DLD1 (cell line): ENCODE measurements around the gene VPS26A.

Source experiments
- in situ Hi-C: cut with HindIII; loops from 2 replicates; pipeline ENCODE4 v1.10.0; 2017; ENCODE audit warnings: low sequenced_read_pairs

The VPS26A gene

GRCh38 chr10:69123747-69124562 is at the start of gene VPS26A:
Gene VPS26A (plus strand): TSS chr10:69124178. CDS start chr10:69124278, 100 bp downstream.
- in situ Hi-C loops: no loop called here

- in situ Hi-C loops: no loop called here
These were observed 49.4 kb upstream of the VPS26A start for GRCh38 chr10:69074532-69074931.

GRCh38 chr10:69075431-69075830 is 48.5 kb upstream of the VPS26A start:
- in situ Hi-C loops: no loop called here

- in situ Hi-C loops: no loop called here
These were observed 45.7 kb upstream of the VPS26A start for GRCh38 chr10:69078311-69078710.

GRCh38 chr10:69080226-69080625 is 43.8 kb upstream of the VPS26A start:
- in situ Hi-C loops: no loop called here

GRCh38 chr10:69086001-69086509 is 37.9 kb upstream of the VPS26A start:
- in situ Hi-C loops: no loop called here

GRCh38 chr10:69087590-69088470 is 36.1 kb upstream of the VPS26A start, which contains the start of gene SRGN:
Gene SRGN (plus strand): TSS chr10:69088103. CDS start chr10:69088158, 55 bp downstream.
- in situ Hi-C loops: no loop called here

- in situ Hi-C loops: no loop called here
These were observed 35.6 kb upstream of the VPS26A start for GRCh38 chr10:69088471-69088769.

GRCh38 chr10:69088801-69089501 is 35.0 kb upstream of the VPS26A start:
- in situ Hi-C loops: no loop called here

GRCh38 chr10:69089638-69090599 is 34.1 kb upstream of the VPS26A start:
- in situ Hi-C loops: no loop called here

- in situ Hi-C loops: no loop called here
These were observed 33.3 kb upstream of the VPS26A start for GRCh38 chr10:69090685-69091084.

- in situ Hi-C loops: no loop called here
These were observed 32.8 kb upstream of the VPS26A start for GRCh38 chr10:69091143-69091651.

- in situ Hi-C loops: no loop called here
These were observed 30.8 kb upstream of the VPS26A start for GRCh38 chr10:69092959-69093850.

- in situ Hi-C loops: no loop called here
These were observed 30.0 kb upstream of the VPS26A start for GRCh38 chr10:69093933-69094332.

GRCh38 chr10:69096045-69096444 is 27.9 kb upstream of the VPS26A start:
- in situ Hi-C loops: no loop called here

GRCh38 chr10:69097729-69098128 is 26.2 kb upstream of the VPS26A start:
- in situ Hi-C loops: no loop called here

- in situ Hi-C loops: no loop called here
These were observed 23.7 kb upstream of the VPS26A start for GRCh38 chr10:69100136-69100872.

- in situ Hi-C loops: no loop called here
These were observed 22.4 kb upstream of the VPS26A start for GRCh38 chr10:69101451-69102095.
